Mesenteric fat pad (tissue), 1 donor: ENCODE measurements around the gene CATSPERZ. TPM values are rescaled to one million over a fixed set of nuclear protein-coding genes. Genes with fewer than 3 reads are reported as not detected.

ENCODE experiments used
- DNase-seq: peaks from one replicate; pipeline ENCODE4 v3.0.0-alpha.2; 2020; ENCODE audit warnings: low spot score
- total RNA-seq: library from RNA; stranded (reverse); fragmentation: NEBNext Ultra II Directional; extraction: Animal tissue kit (Norgen Biotek cat#: 25700); gene quantifications from one replicate; pipeline ENCODE4 v1.2.1, GENCODE V29; 2021
- donor health status: DM: yes; HTN: yes; CAD: no.

CATSPERZ gene
- total RNA-seq, 1 donor from 2014 or later: not detected

- DNase-seq: peak; percentile 98
Measured at GRCh38 chr11:64317961-64318765, 18.0 kb downstream of the CATSPERZ start, which contains the start of gene PRDX5. Gene PRDX5 (plus strand): TSS chr11:64318121. CDS start chr11:64318216, 95 bp downstream.

GRCh38 chr11:64318766-64319761 is 18.9 kb downstream of the CATSPERZ start:
- no peak for DNase-seq

- no peak for DNase-seq
Measured at GRCh38 chr11:64320556-64320955, 20.4 kb downstream of the CATSPERZ start.

GRCh38 chr11:64321026-64321425 is 20.9 kb downstream of the CATSPERZ start:
- no peak for DNase-seq

- DNase-seq: no peak
Measured at GRCh38 chr11:64321533-64321932, 21.4 kb downstream of the CATSPERZ start.

GRCh38 chr11:64322925-64323260 is 22.7 kb downstream of the CATSPERZ start:
- DNase-seq: peak; percentile 57

GRCh38 chr11:64323373-64323772 is 23.2 kb downstream of the CATSPERZ start:
- DNase-seq: peak; percentile 64

- peak; percentile 62 for DNase-seq
Measured at GRCh38 chr11:64323984-64324383, 23.8 kb downstream of the CATSPERZ start.

GRCh38 chr11:64324692-64325469 is 24.7 kb downstream of the CATSPERZ start:
- no peak for DNase-seq

- DNase-seq: no peak
Measured at GRCh38 chr11:64327375-64327774, 27.2 kb downstream of the CATSPERZ start.

GRCh38 chr11:64327993-64328392 is 27.8 kb downstream of the CATSPERZ start:
- no peak for DNase-seq

- DNase-seq: no peak
Measured at GRCh38 chr11:64330888-64331287, 30.7 kb downstream of the CATSPERZ start.

GRCh38 chr11:64331569-64332371 is 31.6 kb downstream of the CATSPERZ start:
- peak; percentile 90 for DNase-seq

- no peak for DNase-seq
Measured at GRCh38 chr11:64333556-64333955, 33.4 kb downstream of the CATSPERZ start.

- no peak for DNase-seq
Measured at GRCh38 chr11:64334764-64335735, 34.9 kb downstream of the CATSPERZ start.

- no peak for DNase-seq
Measured at GRCh38 chr11:64337538-64338249, 37.5 kb downstream of the CATSPERZ start.

- DNase-seq: no peak
Measured at GRCh38 chr11:64338716-64339115, 38.6 kb downstream of the CATSPERZ start.

- DNase-seq: no peak
Measured at GRCh38 chr11:64339286-64339685, 39.1 kb downstream of the CATSPERZ start.
